Tibial nerve (tissue), 4 donors: ENCODE results near the gene OGDH. TPM values are rescaled to one million over a fixed set of nuclear protein-coding genes. Genes with fewer than 3 reads are reported as not detected.

Experiments
- DNase-seq, 2 donors: peaks; one replicate each; pipeline ENCODE4 v3.0.0-alpha.2; 2019; ENCODE audit warnings: low spot score in 2 of 2
- H3K27ac ChIP-seq, 4 donors: fragments of 200-600 bp; sonication (generic) in 3 of 4; one replicate each; pipeline ENCODE4 v1.5.1; 2017 to 2019; ENCODE audit warnings: mild to moderate bottlenecking in 1 of 4
- H3K27me3 ChIP-seq, 2 donors: fragments of 200-600 bp; sonication (generic) in 1 of 2; one replicate each; pipeline versions ENCODE4 v1.5.1 to v1.6.0; 2017 to 2019
- H3K36me3 ChIP-seq, 3 donors: fragments of 200-600 bp; sonication (generic); one replicate each; pipeline ENCODE4 v1.5.1; 2018 to 2019
- H3K4me1 ChIP-seq, 4 donors: fragments of 200-600 bp; sonication (generic) in 3 of 4; one replicate each; pipeline ENCODE4 v1.5.1; 2017 to 2019
- H3K4me3 ChIP-seq, 4 donors: fragments of 200-600 bp; sonication (generic) in 3 of 4; one replicate each; pipeline ENCODE4 v1.5.1; 2017 to 2019; ENCODE audit warnings: mild to moderate bottlenecking in 1 of 4, moderate library complexity in 1 of 4
- H3K9me3 ChIP-seq, 4 donors: fragments of 200-600 bp; sonication (generic) in 3 of 4; one replicate each; pipeline ENCODE4 v1.5.1; 2017 to 2019
- CTCF ChIP-seq, 5 experiments: fragments of 200-600 bp in 3 of 5; fragments of 450-650 bp in 2 of 5; sonication (generic) in 3 of 5; IDR thresholded peaks; one replicate each; pipeline ENCODE4 v1.5.1; 2016 to 2019; ENCODE audit warnings: antibody characterized with exemption in 5 of 5, mild to moderate bottlenecking in 3 of 5, moderate library complexity in 2 of 5
- EP300 ChIP-seq, 2 donors: sonication (generic); formaldehyde crosslinking; IDR thresholded peaks; one replicate each; pipeline ENCODE4 v1.6.1; 2017; ENCODE audit warnings: antibody characterized with exemption in 2 of 2, mild to moderate bottlenecking in 1 of 2
- POLR2A ChIP-seq, 2 donors: fragments of 450-650 bp; IDR thresholded peaks; one replicate each; pipeline ENCODE4 v1.6.1; 2017; ENCODE audit warnings: antibody characterized with exemption in 2 of 2, mild to moderate bottlenecking in 2 of 2, moderate library complexity in 2 of 2
- WGBS, 2 donors: methylation state at CpG; one replicate each; pipeline ENCODE4 v1.1.5; 2018; 5-methylcytosine and 5-hydroxymethylcytosine counted together
- total RNA-seq, 4 donors: library from RNA; depleted of rRNA; stranded (reverse); fragments of >200 nt; gene quantifications; one replicate each; pipeline ENCODE4 v1.1.0, GENCODE V29; 2016

OGDH gene
- total RNA-seq, 4 donors from 2014 or later, result 66.8 to 76.5 (median 70.1) TPM

DNA sequence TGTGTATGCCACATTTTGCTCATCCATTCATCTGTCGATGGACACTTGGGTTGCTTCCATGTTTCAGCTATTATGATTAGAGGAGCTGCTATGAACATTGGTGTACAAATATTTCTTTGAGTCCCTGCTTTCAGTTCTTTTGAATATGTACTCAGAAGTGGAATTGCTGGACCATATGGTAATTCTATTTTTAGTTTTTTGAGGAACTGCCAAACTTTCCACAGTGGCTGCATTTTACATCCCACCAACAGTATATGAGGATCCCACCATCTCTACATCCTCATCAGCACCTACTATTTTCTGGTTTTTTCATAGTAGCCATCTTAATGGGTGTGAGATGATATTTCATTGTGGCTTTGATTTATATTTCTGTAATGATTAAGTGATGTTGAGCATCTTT, 97.5 kb downstream of the OGDH start:
- Histone ChIP-seq H3K4me3 (no peak overlapping the region), H3K36me3 (peaks cover 0 to 94% (median 18%) of the 10 kb centered on the region in 3 donors), H3K27ac (no peak overlapping the region), H3K9me3 (no peaks in the 10 kb centered on the region), H3K4me1 (no peaks in the 10 kb centered on the region), H3K27me3 (no peaks in the 10 kb centered on the region)
- 42 to 45% methylated on average over 1 of the region's 1 CpG for WGBS, 2 donors
- TF ChIP-seq EP300 (IDR thresholded peaks at IDR 0.05), result no peak
- TF ChIP-seq CTCF (IDR thresholded peaks at IDR 0.05), result no peak
- TF ChIP-seq POLR2A (IDR thresholded peaks at IDR 0.05), result no peak
- no peak for DNase-seq

GRCh38 chr7:44705434-44705833, 99.0 kb downstream of the OGDH start:
- 96 to 97% methylated on average over 3 of the region's 3 CpGs for WGBS, 2 donors
- no peaks in the 10 kb centered on the region for H3K27me3 ChIP-seq
- no peak overlapping the region for H3K4me3 ChIP-seq
- peaks cover 0 to 92% (median 23%) of the 10 kb centered on the region in 3 donors for H3K36me3 ChIP-seq
- no peaks in the 10 kb centered on the region for H3K4me1 ChIP-seq
- no peak overlapping the region for H3K27ac ChIP-seq
- DNase-seq, result no peak
- no peaks in the 10 kb centered on the region for H3K9me3 ChIP-seq
- TF ChIP-seq EP300 (IDR thresholded peaks at IDR 0.05) (no peak), POLR2A (IDR thresholded peaks at IDR 0.05) (no peak), CTCF (IDR thresholded peaks at IDR 0.05) (no peak)

- 91 to 93% methylated on average over 15 to 20 of the region's 20 CpGs for WGBS, 2 donors
- H3K4me1 ChIP-seq, result no peaks in the 10 kb centered on the region
- H3K4me3 ChIP-seq, result no peak overlapping the region
- H3K27me3 ChIP-seq, result no peaks in the 10 kb centered on the region
- no peak for DNase-seq
- H3K9me3 ChIP-seq, result no peaks in the 10 kb centered on the region
- TF ChIP-seq CTCF (IDR thresholded peaks at IDR 0.05) (no peak), POLR2A (IDR thresholded peaks at IDR 0.05) (no peak), EP300 (IDR thresholded peaks at IDR 0.05) (no peak)
- no peak overlapping the region for H3K27ac ChIP-seq
- H3K36me3 ChIP-seq, result peaks cover 0 to 76% (median 15%) of the 10 kb centered on the region in 3 donors
These were observed 100.5 kb downstream of the OGDH start for GRCh38 chr7:44706788-44707557.

DNA sequence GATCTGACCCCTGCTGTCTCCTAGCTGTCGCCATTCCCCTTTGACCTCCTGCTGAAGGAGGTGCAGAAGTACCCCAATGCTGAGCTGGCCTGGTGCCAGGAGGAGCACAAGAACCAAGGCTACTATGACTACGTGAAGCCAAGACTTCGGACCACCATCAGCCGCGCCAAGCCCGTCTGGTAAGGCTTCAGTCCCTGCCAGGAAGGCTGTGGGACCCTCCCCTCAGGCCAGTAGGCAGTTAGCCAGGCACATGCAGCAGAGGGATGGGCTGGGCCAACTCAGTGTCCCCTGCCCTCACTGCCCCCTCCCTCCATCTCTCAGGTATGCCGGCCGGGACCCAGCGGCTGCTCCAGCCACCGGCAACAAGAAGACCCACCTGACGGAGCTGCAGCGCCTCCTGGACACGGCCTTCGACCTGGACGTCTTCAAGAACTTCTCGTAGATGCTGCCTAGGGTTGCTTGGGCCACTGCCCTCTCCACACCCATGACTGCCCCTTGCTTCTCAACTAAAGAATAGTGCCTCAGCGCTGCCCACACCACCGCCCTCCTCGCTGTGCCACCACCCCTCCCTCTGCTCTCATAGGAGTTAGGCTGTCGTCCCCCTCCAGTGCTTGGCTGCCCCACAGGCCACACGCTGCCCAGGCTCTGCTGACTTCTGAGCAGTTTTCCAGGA, 101.3 kb downstream of the OGDH start:
- Histone ChIP-seq H3K9me3 (no peaks in the 10 kb centered on the region), H3K4me3 (no peak overlapping the region), H3K36me3 (peaks cover 0 to 69% (median 15%) of the 10 kb centered on the region in 3 donors), H3K4me1 (no peaks in the 10 kb centered on the region), H3K27ac (no peak overlapping the region), H3K27me3 (no peaks in the 10 kb centered on the region)
- WGBS, 2 donors, result 88 to 89% methylated on average over 17 to 21 of the region's 21 CpGs
- no peak for DNase-seq
- TF ChIP-seq POLR2A (IDR thresholded peaks at IDR 0.05) (no peak), EP300 (IDR thresholded peaks at IDR 0.05) (no peak), CTCF (IDR thresholded peaks at IDR 0.05) (no peak)
